IgD-negative memory B cell (primary cell): ENCODE results near the gene CADM1. TPM values are rescaled to one million over a fixed set of nuclear protein-coding genes. Genes with fewer than 3 reads are reported as not detected.

Experiments
- H3K27ac Mint-ChIP-seq, 3 donors: one replicate each; pipeline ENCODE4 v1.8.0; 2020 to 2022; ENCODE audit warnings: mild to moderate bottlenecking in 3 of 3, mixed read lengths in 3 of 3, moderate library complexity in 1 of 3
- H3K27me3 Mint-ChIP-seq: one replicate; pipeline ENCODE4 v1.8.0; 2021; ENCODE audit warnings: mixed read lengths
- H3K36me3 Mint-ChIP-seq: one replicate; pipeline ENCODE4 v1.8.0; 2020; ENCODE audit warnings: mild to moderate bottlenecking, mixed read lengths
- H3K4me1 Mint-ChIP-seq, 3 donors: one replicate each; pipeline ENCODE4 v1.8.0; 2020 to 2022; ENCODE audit warnings: mixed read lengths in 3 of 3, mild to moderate bottlenecking in 1 of 3
- H3K4me3 Mint-ChIP-seq, 4 donors: one replicate each; pipeline ENCODE4 v1.8.0; 2020 to 2022; ENCODE audit warnings: mild to moderate bottlenecking in 4 of 4, mixed read lengths in 4 of 4, moderate library complexity in 3 of 4
- H3K9me3 Mint-ChIP-seq, 3 donors: one replicate each; pipeline ENCODE4 v1.8.0; 2020 to 2021; ENCODE audit warnings: mixed read lengths in 3 of 3, mild to moderate bottlenecking in 1 of 3
- polyA plus RNA-seq: library from polyadenylated mRNA; unstranded; fragments of 300-500 nt; fragmentation: Illumina TruSeq; gene quantifications from one replicate; pipeline ENCODE4 v1.2.3, GENCODE V29; 2021

The CADM1 gene
- polyA plus RNA-seq, 1 donor from 2014 or later, result 2.0 TPM

DNA sequence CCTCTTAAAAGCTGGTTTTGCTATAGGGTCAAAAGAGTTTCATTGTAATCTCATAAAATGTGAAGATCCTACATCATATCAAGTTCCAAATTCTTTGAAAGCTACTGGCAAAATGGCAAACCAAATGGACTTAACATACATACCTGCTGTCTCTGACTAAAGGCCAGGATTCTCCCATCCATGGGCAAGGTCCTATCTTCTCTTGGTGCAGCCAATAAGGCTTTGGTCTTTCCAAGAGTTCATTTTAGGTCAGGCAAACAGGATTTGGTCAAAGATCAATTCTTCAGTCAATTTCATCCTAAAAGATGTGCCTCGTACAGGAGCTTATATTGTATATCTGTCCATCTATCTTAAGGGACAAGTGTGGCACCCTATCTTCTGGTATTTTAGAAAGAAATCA lies 49.7 kb downstream of the CADM1 start:
- no peaks in the 10 kb centered on the region for H3K36me3 Mint-ChIP-seq
- H3K4me3 Mint-ChIP-seq, result no peak overlapping the region
- no peak overlapping the region for H3K27ac Mint-ChIP-seq
- no peaks in the 10 kb centered on the region for H3K4me1 Mint-ChIP-seq
- H3K9me3 Mint-ChIP-seq, result no peaks in the 10 kb centered on the region
- peaks cover 4% of the 10 kb centered on the region for H3K27me3 Mint-ChIP-seq

DNA sequence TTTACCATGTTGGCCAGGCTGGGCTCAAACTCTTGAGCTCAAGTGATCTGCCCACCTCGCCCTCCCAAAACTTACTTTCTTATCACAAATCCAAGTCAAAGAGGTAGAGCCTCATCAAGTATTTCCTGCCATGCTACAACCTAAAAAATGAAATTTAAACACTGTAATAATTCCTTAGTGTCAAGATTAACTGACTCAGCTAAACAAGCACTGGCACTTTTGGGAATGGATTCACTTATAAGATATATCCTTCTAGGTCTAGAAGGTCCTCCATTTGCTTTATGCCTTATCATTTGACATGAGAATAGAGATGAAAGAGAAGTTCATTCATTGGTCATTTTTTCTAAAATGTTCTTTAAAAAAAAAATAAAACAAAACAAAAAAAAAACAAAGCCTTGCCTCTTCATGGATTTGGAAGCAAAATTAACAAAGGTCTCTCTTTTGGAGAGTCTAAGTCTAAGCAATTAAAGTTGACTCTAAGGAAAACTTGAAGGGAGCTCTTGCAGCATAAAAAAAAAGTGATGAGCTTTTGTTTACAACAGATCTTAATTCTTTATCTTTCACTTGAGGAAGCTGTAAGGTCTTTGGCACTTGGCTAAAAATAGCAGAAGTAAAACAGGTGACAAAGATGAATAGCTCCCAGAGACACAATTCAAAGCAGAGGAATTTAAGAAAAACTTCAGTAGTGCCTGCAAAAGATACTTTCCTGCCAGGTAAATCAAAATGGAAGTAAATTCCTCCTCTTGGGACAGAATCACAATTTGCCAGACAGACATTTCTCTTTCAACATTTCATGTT lies 50.3 kb downstream of the CADM1 start:
- H3K36me3 Mint-ChIP-seq, result no peaks in the 10 kb centered on the region
- no peaks in the 10 kb centered on the region for H3K4me1 Mint-ChIP-seq
- H3K9me3 Mint-ChIP-seq, result peaks cover 0 to 1% (median 0%) of the 10 kb centered on the region in 3 donors
- no peak overlapping the region for H3K4me3 Mint-ChIP-seq
- peak overlapping the region in 1 of 3 donors; percentile 76 for H3K27ac Mint-ChIP-seq
- H3K27me3 Mint-ChIP-seq, result peaks cover 4% of the 10 kb centered on the region

DNA sequence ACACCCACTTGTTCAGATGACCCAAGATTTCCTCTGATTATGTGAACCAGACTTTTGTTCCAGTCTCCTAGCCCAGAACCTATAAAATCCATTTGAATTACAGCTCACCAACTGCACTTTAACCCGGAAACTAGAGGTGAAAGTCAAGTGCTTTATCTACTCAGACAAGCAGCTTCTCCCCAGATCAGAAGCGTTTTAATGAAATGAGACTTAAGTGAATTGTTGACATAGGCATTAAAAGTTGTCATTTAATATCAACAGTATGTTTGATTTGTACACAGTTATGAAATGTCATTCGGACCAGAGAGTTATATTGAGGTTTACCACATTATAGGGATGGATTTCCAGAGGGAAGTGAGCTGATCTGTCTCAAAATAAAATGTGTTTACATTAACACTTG lies 52.0 kb downstream of the CADM1 start:
- Mint-ChIP-seq H3K9me3 (peaks cover 5 to 9% (median 8%) of the 10 kb centered on the region in 3 donors), H3K36me3 (no peaks in the 10 kb centered on the region), H3K4me3 (no peak overlapping the region), H3K27me3 (no peaks in the 10 kb centered on the region), H3K27ac (no peak overlapping the region), H3K4me1 (no peaks in the 10 kb centered on the region)

GRCh38 chr11:115450519-115450918 lies 53.7 kb downstream of the CADM1 start:
- Mint-ChIP-seq H3K27ac (no peak overlapping the region), H3K9me3 (peaks cover 5 to 17% (median 15%) of the 10 kb centered on the region in 3 donors), H3K4me1 (no peaks in the 10 kb centered on the region), H3K4me3 (no peak overlapping the region), H3K27me3 (no peaks in the 10 kb centered on the region), H3K36me3 (no peaks in the 10 kb centered on the region)

- Mint-ChIP-seq H3K4me1 (no peaks in the 10 kb centered on the region), H3K9me3 (peaks cover 5 to 22% (median 15%) of the 10 kb centered on the region in 3 donors), H3K27me3 (no peaks in the 10 kb centered on the region), H3K27ac (no peak overlapping the region), H3K36me3 (no peaks in the 10 kb centered on the region), H3K4me3 (no peak overlapping the region)
Measured at GRCh38 chr11:115447273-115447864, 56.8 kb downstream of the CADM1 start.

- peaks cover 5 to 22% (median 17%) of the 10 kb centered on the region in 3 donors for H3K9me3 Mint-ChIP-seq
- no peak overlapping the region for H3K4me3 Mint-ChIP-seq
- H3K4me1 Mint-ChIP-seq, result no peaks in the 10 kb centered on the region
- no peak overlapping the region for H3K27ac Mint-ChIP-seq
- H3K27me3 Mint-ChIP-seq, result no peaks in the 10 kb centered on the region
- no peaks in the 10 kb centered on the region for H3K36me3 Mint-ChIP-seq
Measured at GRCh38 chr11:115446214-115446613, 58.0 kb downstream of the CADM1 start.

GRCh38 chr11:115444542-115444941 lies 59.7 kb downstream of the CADM1 start:
- no peak overlapping the region for H3K4me3 Mint-ChIP-seq
- no peak overlapping the region for H3K27ac Mint-ChIP-seq
- peaks cover 5 to 22% (median 17%) of the 10 kb centered on the region in 3 donors for H3K9me3 Mint-ChIP-seq
- no peaks in the 10 kb centered on the region for H3K27me3 Mint-ChIP-seq
- H3K4me1 Mint-ChIP-seq, result no peaks in the 10 kb centered on the region
- peaks cover 2% of the 10 kb centered on the region for H3K36me3 Mint-ChIP-seq

- peaks cover 2% of the 10 kb centered on the region for H3K36me3 Mint-ChIP-seq
- peaks cover 0 to 5% (median 2%) of the 10 kb centered on the region in 3 donors for H3K9me3 Mint-ChIP-seq
- peak overlapping the region in 1 of 3 donors; percentile 20 for H3K27ac Mint-ChIP-seq
- no peaks in the 10 kb centered on the region for H3K4me1 Mint-ChIP-seq
- peaks cover 5% of the 10 kb centered on the region for H3K27me3 Mint-ChIP-seq
- H3K4me3 Mint-ChIP-seq, result no peak overlapping the region
Measured at GRCh38 chr11:115439969-115440540, 64.2 kb downstream of the CADM1 start.

DNA sequence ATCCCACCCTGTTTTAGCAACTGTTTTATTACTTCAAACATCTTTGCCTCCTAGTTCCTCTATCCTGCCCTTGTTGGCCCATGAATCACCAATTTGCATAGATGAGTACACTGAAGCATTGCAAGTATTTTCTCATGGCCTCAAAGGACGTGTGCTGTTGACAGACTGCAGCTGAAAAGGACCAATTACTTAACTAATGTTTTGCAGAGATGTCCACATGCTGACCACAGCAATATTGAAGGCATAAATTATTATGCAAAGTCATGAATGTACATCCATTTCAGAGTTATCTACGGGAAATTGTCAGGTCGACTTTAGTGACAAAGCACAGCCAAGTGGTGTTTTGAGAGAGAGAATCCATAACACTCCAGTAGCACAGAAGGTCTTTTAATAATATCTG lies 64.8 kb downstream of the CADM1 start:
- Mint-ChIP-seq H3K27ac (no peak overlapping the region), H3K9me3 (peaks cover 0 to 5% (median 2%) of the 10 kb centered on the region in 3 donors), H3K4me1 (no peaks in the 10 kb centered on the region), H3K4me3 (no peak overlapping the region), H3K27me3 (peaks cover 5% of the 10 kb centered on the region), H3K36me3 (peaks cover 2% of the 10 kb centered on the region)

- no peaks in the 10 kb centered on the region for H3K4me1 Mint-ChIP-seq
- no peak overlapping the region for H3K27ac Mint-ChIP-seq
- no peak overlapping the region for H3K4me3 Mint-ChIP-seq
- H3K27me3 Mint-ChIP-seq, result peaks cover 5% of the 10 kb centered on the region
- H3K9me3 Mint-ChIP-seq, result peaks cover 0 to 2% (median 0%) of the 10 kb centered on the region in 3 donors
- H3K36me3 Mint-ChIP-seq, result peaks cover 2% of the 10 kb centered on the region
Measured at GRCh38 chr11:115437902-115438575, 66.2 kb downstream of the CADM1 start.

DNA sequence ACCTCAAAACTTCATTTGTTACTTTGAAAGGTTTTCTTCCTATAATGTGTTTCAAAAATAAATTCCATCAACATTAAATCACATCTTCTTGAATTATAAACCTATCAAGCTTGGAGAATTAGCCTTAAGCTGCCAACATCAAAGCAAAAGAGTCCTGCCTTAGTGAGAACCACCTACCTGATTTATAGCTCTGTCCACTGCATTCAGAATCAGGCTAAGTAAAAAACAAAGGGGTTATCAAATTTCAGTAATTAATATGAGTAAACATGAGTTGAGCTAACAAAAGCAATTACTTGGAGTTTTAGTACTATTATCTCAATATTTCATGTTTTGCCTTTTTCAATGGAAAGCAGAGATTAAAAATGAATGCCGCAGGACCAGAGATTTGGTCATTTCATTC lies 73.9 kb downstream of the CADM1 start:
- Mint-ChIP-seq H3K4me1 (no peaks in the 10 kb centered on the region), H3K4me3 (no peak overlapping the region), H3K36me3 (no peaks in the 10 kb centered on the region), H3K9me3 (peaks cover 0 to 1% (median 0%) of the 10 kb centered on the region in 3 donors), H3K27me3 (peaks cover 1% of the 10 kb centered on the region), H3K27ac (no peak overlapping the region)

GRCh38 chr11:115428306-115428705 lies 75.9 kb downstream of the CADM1 start:
- H3K36me3 Mint-ChIP-seq, result no peaks in the 10 kb centered on the region
- H3K27ac Mint-ChIP-seq, result no peak overlapping the region
- H3K27me3 Mint-ChIP-seq, result peaks cover 6% of the 10 kb centered on the region
- no peak overlapping the region for H3K4me3 Mint-ChIP-seq
- H3K4me1 Mint-ChIP-seq, result no peaks in the 10 kb centered on the region
- peaks cover 0 to 1% (median 0%) of the 10 kb centered on the region in 3 donors for H3K9me3 Mint-ChIP-seq

DNA sequence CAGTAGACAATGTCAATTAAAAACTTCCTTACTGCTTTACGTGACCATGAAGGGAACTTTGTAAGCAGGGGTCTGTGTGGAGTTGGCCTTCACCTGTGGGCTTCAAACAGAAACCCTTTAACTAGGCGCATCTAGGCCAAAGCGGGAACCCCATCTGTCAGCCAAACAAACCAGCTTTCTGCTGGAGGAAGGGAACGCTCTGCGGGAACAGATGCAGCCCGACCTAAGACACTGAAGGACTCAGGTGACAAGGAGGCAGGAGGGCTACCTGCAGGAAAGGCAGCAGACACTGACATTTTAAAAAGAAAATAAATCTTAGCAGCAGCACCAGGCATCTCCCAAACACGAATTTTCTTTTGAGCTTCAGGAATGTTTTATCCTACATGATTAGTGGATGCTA lies 78.4 kb downstream of the CADM1 start:
- H3K27ac Mint-ChIP-seq, result no peak overlapping the region
- peaks cover 6% of the 10 kb centered on the region for H3K27me3 Mint-ChIP-seq
- no peaks in the 10 kb centered on the region for H3K4me1 Mint-ChIP-seq
- no peak overlapping the region for H3K4me3 Mint-ChIP-seq
- H3K9me3 Mint-ChIP-seq, result peaks cover 0 to 3% (median 1%) of the 10 kb centered on the region in 3 donors
- no peaks in the 10 kb centered on the region for H3K36me3 Mint-ChIP-seq

DNA sequence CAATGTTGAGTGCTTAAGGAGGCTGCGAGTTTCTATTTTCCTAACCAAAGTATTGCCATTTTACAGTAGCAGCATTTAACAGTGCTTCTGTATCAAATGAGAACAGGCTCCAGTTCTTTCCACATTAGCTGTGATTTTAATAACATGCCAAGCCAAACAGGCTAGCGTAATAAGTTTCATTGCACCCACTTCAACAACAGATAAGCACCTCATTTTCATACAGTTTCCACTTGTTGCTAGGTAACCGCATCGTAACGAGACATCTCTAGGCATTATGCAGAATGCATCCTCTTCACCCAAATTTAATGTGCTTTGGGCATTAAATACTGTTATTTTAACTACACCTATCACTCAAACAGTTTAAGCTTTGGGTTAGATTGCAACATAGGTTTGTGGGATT lies 79.0 kb downstream of the CADM1 start:
- H3K9me3 Mint-ChIP-seq, result peaks cover 0 to 5% (median 1%) of the 10 kb centered on the region in 3 donors
- no peaks in the 10 kb centered on the region for H3K36me3 Mint-ChIP-seq
- no peaks in the 10 kb centered on the region for H3K4me1 Mint-ChIP-seq
- peaks cover 6% of the 10 kb centered on the region for H3K27me3 Mint-ChIP-seq
- no peak overlapping the region for H3K4me3 Mint-ChIP-seq
- H3K27ac Mint-ChIP-seq, result no peak overlapping the region
